Right atrium auricular region (tissue), 2 donors: ENCODE results near the gene GRIK4. TPM values are rescaled to one million over a fixed set of nuclear protein-coding genes. Genes with fewer than 3 reads are reported as not detected.

ENCODE experiments used
- DNase-seq: peaks from one replicate; pipeline ENCODE4 v3.0.0-alpha.2; 2019; ENCODE audit warnings: low spot score
- H3K27ac ChIP-seq, 2 donors: fragments of 200-600 bp; sonication (generic); 1 replicate in 1 of 2; 2 replicates in 1 of 2; pipeline ENCODE4 v1.5.1; 2016 to 2019
- H3K27me3 ChIP-seq, 2 donors: fragments of 200-600 bp; sonication (generic); one replicate each; pipeline versions ENCODE4 v1.5.1 to v1.6.0; 2017 to 2019
- H3K36me3 ChIP-seq: fragments of 200-600 bp; sonication (generic); one replicate; pipeline ENCODE4 v1.5.1; 2016
- H3K4me1 ChIP-seq, 2 donors: fragments of 200-600 bp; sonication (generic); one replicate each; pipeline versions ENCODE4 v1.5.1 to v1.6.0; 2017 to 2019
- H3K4me3 ChIP-seq, 2 donors: fragments of 200-600 bp; sonication (generic); 1 replicate in 1 of 2; 2 replicates in 1 of 2; pipeline ENCODE4 v1.5.1; 2017 to 2019; ENCODE audit warnings: mild to moderate bottlenecking in 1 of 2, moderate library complexity in 1 of 2
- H3K9me3 ChIP-seq, 2 donors: fragments of 200-600 bp; sonication (generic); one replicate each; pipeline ENCODE4 v1.5.1; 2019
- total RNA-seq, 2 donors: library from RNA; depleted of rRNA; stranded (reverse); fragments of >200 nt; gene quantifications; one replicate each; pipeline ENCODE4 v1.1.0, GENCODE V29; 2016
- TF ChIP-seq, protein P1 (sequence below), 2 donors: fragments of 200-600 bp; sonication (generic); IDR thresholded peaks; one replicate each; pipeline ENCODE4 v1.5.1; 2019; ENCODE audit warnings: antibody characterized with exemption in 2 of 2

The GRIK4 gene
- total RNA-seq, 2 donors from 2014 or later = 0.04 to 0.30 TPM

DNA sequence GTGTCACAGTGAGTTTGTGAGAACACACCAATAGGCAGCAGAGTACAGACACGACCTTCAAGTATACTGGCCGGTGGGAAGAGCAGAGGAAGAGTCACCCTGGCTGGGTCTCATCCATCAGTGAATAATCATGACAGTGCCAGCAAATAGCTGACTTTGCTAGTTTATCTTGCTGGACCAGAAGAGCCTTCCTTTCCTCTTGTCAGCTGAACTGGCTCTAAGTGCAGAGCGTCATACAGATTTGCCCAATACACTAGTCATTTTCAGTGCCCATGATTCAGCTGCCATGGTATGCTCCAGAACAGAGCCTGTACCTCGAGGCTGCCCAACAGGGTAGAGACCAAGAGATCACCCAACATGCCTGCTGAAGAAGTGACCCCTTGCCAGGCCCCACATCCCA, 429.5 kb downstream of the GRIK4 start:
- no peaks in the 10 kb centered on the region for H3K36me3 ChIP-seq
- H3K9me3 ChIP-seq = peaks cover 4 to 9% of the 10 kb centered on the region in 2 donors
- no peaks in the 10 kb centered on the region for H3K4me1 ChIP-seq
- H3K27ac ChIP-seq = no peak overlapping the region
- DNase-seq = no peak
- no peaks in the 10 kb centered on the region for H3K27me3 ChIP-seq
- TF ChIP-seq, protein P1, sequence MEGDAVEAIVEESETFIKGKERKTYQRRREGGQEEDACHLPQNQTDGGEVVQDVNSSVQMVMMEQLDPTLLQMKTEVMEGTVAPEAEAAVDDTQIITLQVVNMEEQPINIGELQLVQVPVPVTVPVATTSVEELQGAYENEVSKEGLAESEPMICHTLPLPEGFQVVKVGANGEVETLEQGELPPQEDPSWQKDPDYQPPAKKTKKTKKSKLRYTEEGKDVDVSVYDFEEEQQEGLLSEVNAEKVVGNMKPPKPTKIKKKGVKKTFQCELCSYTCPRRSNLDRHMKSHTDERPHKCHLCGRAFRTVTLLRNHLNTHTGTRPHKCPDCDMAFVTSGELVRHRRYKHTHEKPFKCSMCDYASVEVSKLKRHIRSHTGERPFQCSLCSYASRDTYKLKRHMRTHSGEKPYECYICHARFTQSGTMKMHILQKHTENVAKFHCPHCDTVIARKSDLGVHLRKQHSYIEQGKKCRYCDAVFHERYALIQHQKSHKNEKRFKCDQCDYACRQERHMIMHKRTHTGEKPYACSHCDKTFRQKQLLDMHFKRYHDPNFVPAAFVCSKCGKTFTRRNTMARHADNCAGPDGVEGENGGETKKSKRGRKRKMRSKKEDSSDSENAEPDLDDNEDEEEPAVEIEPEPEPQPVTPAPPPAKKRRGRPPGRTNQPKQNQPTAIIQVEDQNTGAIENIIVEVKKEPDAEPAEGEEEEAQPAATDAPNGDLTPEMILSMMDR (IDR thresholded peaks at IDR 0.05) = no peak
- no peak overlapping the region for H3K4me3 ChIP-seq

DNA sequence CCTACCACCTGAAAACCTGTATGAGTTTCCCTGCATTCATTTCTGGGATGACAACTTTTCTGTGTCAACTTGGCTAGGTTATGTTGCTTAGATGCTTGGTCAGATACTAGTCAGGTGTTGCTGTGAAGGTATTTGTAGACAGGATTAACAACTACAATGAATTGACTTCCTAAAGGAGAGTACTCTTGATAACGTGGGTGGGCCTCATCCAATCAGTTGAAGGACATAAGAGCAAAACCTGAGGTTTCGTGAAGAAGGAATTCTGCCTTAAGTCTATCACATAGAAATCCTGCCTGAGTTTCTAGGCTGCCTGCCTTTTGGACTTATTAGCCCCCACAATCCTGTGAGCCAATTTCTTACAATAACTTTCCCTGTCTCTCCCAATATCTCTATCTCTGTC, 431.2 kb downstream of the GRIK4 start:
- Histone ChIP-seq H3K27ac (no peak overlapping the region), H3K4me3 (no peak overlapping the region), H3K36me3 (no peaks in the 10 kb centered on the region), H3K9me3 (peaks cover 4 to 9% of the 10 kb centered on the region in 2 donors), H3K27me3 (no peaks in the 10 kb centered on the region), H3K4me1 (no peaks in the 10 kb centered on the region)
- no peak for DNase-seq
- TF ChIP-seq, protein P1 (IDR thresholded peaks at IDR 0.05) = no peak

DNA sequence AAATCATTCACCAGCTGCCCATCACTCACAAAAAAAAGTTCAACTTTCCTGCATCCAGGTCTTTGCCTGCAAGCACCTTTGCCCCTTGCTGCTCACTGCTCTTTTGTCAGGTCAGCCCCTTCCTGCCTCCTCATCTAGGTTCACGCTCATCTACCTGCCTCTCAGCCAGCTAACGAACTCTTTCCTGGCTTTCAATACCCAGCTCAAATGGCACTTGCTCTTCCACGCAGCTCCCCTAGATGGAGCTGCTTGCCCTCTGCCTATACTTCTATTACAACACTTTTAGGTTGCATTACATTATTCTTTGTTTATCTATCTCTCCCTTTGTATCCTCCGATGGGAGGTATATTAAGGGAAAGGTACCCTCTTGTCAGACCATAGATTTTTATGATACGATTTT, 433.5 kb downstream of the GRIK4 start:
- Histone ChIP-seq H3K4me1 (no peaks in the 10 kb centered on the region), H3K36me3 (no peaks in the 10 kb centered on the region), H3K9me3 (peaks cover 4 to 9% of the 10 kb centered on the region in 2 donors), H3K4me3 (no peak overlapping the region), H3K27ac (no peak overlapping the region), H3K27me3 (no peaks in the 10 kb centered on the region)
- DNase-seq = no peak
- TF ChIP-seq, protein P1 (IDR thresholded peaks at IDR 0.05) = no peak

DNA sequence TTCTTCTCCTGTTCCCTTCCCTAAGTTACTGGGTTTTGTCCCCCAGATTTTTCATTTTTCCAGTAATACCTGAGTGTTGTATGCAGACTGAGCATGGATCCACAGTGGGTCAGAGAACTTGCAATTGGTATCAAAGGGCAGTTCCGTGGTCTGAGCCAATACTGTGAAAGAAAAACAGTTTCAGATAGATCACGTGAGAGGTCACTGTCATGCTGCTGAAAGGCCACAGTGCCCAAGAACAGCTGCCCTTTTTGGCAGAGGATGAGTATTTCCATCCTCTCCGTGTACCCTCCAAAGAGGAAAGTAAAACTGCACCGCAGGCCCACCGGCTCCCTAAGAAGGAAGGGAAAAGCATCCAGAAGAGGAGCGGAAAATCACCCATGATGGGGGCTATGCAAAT, 439.3 kb downstream of the GRIK4 start:
- TF ChIP-seq, protein P1 (IDR thresholded peaks at IDR 0.05) = no peak
- peaks cover 0 to 15% of the 10 kb centered on the region in 2 donors for H3K4me1 ChIP-seq
- no peaks in the 10 kb centered on the region for H3K9me3 ChIP-seq
- no peaks in the 10 kb centered on the region for H3K27me3 ChIP-seq
- H3K36me3 ChIP-seq = no peaks in the 10 kb centered on the region
- no peak for DNase-seq
- H3K4me3 ChIP-seq = no peak overlapping the region
- H3K27ac ChIP-seq = no peak overlapping the region

DNA sequence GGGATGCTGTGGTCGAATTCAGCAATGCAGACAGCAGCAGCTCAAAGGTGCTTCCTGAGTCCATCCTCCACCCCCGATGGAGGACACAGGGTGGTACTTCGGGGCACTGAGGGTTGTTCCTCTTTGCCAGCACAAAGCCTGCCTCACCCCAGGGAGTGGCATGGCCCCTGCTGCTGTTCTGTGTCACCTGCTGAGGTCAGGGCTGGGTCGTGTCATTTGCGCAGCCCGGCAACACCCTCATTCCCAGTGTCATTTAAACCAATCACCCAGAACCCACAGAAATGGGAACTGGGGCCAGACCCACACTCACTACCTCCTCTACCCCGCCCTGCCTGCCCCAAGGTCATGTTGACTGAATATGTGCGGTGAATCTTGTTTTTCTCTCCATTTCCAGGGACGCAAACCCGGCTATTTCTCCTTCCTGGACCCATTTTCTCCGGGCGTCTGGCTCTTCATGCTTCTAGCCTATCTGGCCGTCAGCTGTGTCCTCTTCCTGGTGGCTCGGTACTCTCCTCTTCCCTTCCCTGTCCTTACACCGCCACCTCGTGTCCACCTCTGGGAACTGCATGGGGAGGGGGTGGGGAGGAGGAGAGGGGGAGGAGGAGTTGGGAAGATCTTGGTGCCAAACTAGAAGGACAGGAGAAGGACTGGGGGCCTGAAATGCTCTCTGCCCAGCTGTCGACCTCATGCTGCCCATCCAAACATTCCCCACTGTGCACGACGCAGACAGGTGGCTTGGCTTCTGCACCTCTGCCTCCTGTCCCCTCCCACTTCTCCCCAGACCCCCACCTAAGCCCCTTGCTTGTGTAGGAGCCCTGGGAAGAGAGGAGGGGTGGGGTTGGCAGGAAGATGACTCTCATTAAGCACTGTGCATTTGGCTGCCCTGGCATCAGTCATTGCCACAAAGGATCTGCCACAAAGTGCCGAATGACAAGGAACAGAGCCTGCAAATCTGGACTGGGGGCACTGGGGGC, 441.2 kb downstream of the GRIK4 start:
- TF ChIP-seq, protein P1 (IDR thresholded peaks at IDR 0.05) = peak; percentile 85 to 90
- Histone ChIP-seq H3K27ac (peak overlapping the region; percentile 28 to 58), H3K9me3 (no peaks in the 10 kb centered on the region), H3K36me3 (no peaks in the 10 kb centered on the region), H3K4me3 (peak overlapping the region in 1 of 2 donors; percentile 7), H3K4me1 (peaks cover 0 to 15% of the 10 kb centered on the region in 2 donors), H3K27me3 (no peaks in the 10 kb centered on the region)
- DNase-seq = no peak
